ENCODE results near the gene C6orf89. TPM values are rescaled to one million over a fixed set of nuclear protein-coding genes. Genes with fewer than 3 reads are reported as not detected.

C6orf89 gene
- total and polyA plus RNA-seq, 2 of the 13 experiments (the other 11 are each of a cell fraction or from before 2014, with no cell fraction given), result 22.1 to 32.2 TPM

DNA sequence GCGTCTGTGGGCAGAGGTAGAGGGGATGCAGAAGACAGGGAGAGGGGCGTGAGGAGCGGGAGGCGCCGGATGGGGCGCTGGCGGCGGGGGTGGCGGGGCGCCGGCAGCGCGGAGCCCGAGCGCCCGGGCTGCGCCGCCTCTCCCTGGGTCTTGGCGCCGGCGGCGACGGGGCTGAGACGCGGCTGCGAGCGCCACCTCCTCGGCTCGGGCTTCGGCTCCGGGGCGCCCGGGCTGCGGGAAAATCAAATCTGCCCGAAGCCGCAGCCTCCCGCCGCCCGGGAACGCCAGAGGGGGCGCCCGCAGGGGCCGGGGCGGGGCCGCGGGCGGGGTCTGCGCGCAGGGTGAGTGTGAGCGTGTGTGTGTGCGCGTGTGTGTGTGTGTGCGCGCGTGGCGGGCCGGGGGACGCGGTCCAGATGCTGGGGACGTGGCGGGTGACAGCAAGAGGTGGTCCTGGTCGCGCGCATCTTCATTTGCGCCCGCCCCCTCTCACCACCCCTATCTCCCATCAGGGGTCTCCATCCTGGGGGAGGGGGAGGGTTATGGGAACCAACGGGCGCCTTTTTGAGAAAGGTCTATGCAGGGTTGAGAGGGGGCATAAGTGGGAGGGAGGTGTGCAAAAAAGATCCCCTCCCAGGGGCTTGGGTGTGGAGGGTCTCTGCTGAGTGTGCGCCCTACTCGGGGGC is 45.9 kb upstream of the C6orf89 start (continued):
- TF ChIP-seq, protein P1, sequence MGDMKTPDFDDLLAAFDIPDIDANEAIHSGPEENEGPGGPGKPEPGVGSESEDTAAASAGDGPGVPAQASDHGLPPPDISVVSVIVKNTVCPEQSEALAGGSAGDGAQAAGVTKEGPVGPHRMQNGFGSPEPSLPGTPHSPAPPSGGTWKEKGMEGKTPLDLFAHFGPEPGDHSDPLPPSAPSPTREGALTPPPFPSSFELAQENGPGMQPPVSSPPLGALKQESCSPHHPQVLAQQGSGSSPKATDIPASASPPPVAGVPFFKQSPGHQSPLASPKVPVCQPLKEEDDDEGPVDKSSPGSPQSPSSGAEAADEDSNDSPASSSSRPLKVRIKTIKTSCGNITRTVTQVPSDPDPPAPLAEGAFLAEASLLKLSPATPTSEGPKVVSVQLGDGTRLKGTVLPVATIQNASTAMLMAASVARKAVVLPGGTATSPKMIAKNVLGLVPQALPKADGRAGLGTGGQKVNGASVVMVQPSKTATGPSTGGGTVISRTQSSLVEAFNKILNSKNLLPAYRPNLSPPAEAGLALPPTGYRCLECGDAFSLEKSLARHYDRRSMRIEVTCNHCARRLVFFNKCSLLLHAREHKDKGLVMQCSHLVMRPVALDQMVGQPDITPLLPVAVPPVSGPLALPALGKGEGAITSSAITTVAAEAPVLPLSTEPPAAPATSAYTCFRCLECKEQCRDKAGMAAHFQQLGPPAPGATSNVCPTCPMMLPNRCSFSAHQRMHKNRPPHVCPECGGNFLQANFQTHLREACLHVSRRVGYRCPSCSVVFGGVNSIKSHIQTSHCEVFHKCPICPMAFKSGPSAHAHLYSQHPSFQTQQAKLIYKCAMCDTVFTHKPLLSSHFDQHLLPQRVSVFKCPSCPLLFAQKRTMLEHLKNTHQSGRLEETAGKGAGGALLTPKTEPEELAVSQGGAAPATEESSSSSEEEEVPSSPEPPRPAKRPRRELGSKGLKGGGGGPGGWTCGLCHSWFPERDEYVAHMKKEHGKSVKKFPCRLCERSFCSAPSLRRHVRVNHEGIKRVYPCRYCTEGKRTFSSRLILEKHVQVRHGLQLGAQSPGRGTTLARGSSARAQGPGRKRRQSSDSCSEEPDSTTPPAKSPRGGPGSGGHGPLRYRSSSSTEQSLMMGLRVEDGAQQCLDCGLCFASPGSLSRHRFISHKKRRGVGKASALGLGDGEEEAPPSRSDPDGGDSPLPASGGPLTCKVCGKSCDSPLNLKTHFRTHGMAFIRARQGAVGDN (CRISPR knock-in tag; IDR thresholded peaks at IDR 0.05), result no peak
- TF ChIP-seq CHD2 (IDR thresholded peaks at IDR 0.05; ENCODE audit: low read depth, low read length), result no peak
- TF ChIP-seq CEBPG (CRISPR knock-in tag; IDR thresholded peaks at IDR 0.05), result no peak
- TF ChIP-seq NR2F1 (CRISPR knock-in tag; IDR thresholded peaks at IDR 0.05), result no peak
- TF ChIP-seq MBD4 (IDR thresholded peaks at IDR 0.05; ENCODE audit: borderline replicate concordance, low read length), result no peak
- TF ChIP-seq, protein P2, sequence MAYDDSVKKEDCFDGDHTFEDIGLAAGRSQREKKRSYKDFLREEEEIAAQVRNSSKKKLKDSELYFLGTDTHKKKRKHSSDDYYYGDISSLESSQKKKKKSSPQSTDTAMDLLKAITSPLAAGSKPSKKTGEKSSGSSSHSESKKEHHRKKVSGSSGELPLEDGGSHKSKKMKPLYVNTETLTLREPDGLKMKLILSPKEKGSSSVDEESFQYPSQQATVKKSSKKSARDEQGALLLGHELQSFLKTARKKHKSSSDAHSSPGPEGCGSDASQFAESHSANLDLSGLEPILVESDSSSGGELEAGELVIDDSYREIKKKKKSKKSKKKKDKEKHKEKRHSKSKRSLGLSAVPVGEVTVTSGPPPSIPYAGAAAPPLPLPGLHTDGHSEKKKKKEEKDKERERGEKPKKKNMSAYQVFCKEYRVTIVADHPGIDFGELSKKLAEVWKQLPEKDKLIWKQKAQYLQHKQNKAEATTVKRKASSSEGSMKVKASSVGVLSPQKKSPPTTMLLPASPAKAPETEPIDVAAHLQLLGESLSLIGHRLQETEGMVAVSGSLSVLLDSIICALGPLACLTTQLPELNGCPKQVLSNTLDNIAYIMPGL (CRISPR knock-in tag; IDR thresholded peaks at IDR 0.05; ENCODE audit: borderline replicate concordance in 1 of 2, low read depth in 1 of 2), result 0 out of 4 replicates have a peak, but pooled peaks of 1 of the 2 experiments have one; percentile 28
- TF ChIP-seq, protein P3, sequence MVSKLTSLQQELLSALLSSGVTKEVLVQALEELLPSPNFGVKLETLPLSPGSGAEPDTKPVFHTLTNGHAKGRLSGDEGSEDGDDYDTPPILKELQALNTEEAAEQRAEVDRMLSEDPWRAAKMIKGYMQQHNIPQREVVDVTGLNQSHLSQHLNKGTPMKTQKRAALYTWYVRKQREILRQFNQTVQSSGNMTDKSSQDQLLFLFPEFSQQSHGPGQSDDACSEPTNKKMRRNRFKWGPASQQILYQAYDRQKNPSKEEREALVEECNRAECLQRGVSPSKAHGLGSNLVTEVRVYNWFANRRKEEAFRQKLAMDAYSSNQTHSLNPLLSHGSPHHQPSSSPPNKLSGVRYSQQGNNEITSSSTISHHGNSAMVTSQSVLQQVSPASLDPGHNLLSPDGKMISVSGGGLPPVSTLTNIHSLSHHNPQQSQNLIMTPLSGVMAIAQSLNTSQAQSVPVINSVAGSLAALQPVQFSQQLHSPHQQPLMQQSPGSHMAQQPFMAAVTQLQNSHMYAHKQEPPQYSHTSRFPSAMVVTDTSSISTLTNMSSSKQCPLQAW (CRISPR knock-in tag; IDR thresholded peaks at IDR 0.05), result no peak
- no peak for TF ChIP-seq RBFOX2 (IDR thresholded peaks at IDR 0.05; ENCODE audit: low read depth, low read length)
- no peak for TF ChIP-seq SETDB1 (CRISPR knock-in tag; IDR thresholded peaks at IDR 0.05; ENCODE audit: borderline replicate concordance)
- no peak for TF ChIP-seq SMARCE1 (IDR thresholded peaks at IDR 0.05; ENCODE audit: borderline replicate concordance)
- TF ChIP-seq ZBTB4 (CRISPR knock-in tag; IDR thresholded peaks at IDR 0.05; ENCODE audit: borderline replicate concordance), result no peak
- TF ChIP-seq ZNF790 (CRISPR knock-in tag; IDR thresholded peaks at IDR 0.05; ENCODE audit: borderline replicate concordance), result 0 out of 2 replicates have a peak, but pooled peaks have one; percentile 44
- no peak for TF ChIP-seq REPIN1 (CRISPR knock-in tag; IDR thresholded peaks at IDR 0.05; ENCODE audit: borderline replicate concordance, low read depth)
- TF ChIP-seq CCDC6 (CRISPR knock-in tag; IDR thresholded peaks at IDR 0.05), result no peak
- TF ChIP-seq ZNF530 (CRISPR knock-in tag; IDR thresholded peaks at IDR 0.05; ENCODE audit: low read depth), result no peak
- no peak for TF ChIP-seq CREB3 (CRISPR knock-in tag; IDR thresholded peaks at IDR 0.05)
- no peak for TF ChIP-seq HNF4A (CRISPR knock-in tag; IDR thresholded peaks at IDR 0.05)

All from HepG2 (cell line).